Stimulated activated effector memory CD8-positive, alpha-beta T cell treated with anti-CD3 and anti-CD28 coated beads, Interleukin-12 subunit alpha, Interleukin-12 subunit beta, amount 100 ng/mL, for 72 hours (primary cell): Measurements from ENCODE around the gene SLC9A5.

ENCODE experiments used
- ATAC-seq: fragments of 150-1000 bp; cut with Tn5 transposase; 2 replicates; pipeline ENCODE4 v1.10.0; 2021
- DNase-seq, 2 donors: peaks; one replicate each; pipeline ENCODE4 v3.0.0; 2021 to 2022; ENCODE audit warnings: low spot score in 2 of 2
- H3K27ac Mint-ChIP-seq: one replicate; pipeline ENCODE4 v1.8.0; 2022; ENCODE audit warnings: mild to moderate bottlenecking, mixed read lengths
- H3K36me3 Mint-ChIP-seq: one replicate; pipeline ENCODE4 v1.8.0; 2022; ENCODE audit warnings: mild to moderate bottlenecking, mixed read lengths
- H3K4me1 Mint-ChIP-seq: one replicate; pipeline ENCODE4 v1.8.0; 2022; ENCODE audit warnings: mixed read lengths
- H3K4me3 Mint-ChIP-seq: one replicate; pipeline ENCODE4 v1.8.0; 2022; ENCODE audit warnings: mild to moderate bottlenecking, mixed read lengths
- H3K9me3 Mint-ChIP-seq: one replicate; pipeline ENCODE4 v1.8.0; 2022; ENCODE audit warnings: mixed read lengths

Gene SLC9A5

DNA sequence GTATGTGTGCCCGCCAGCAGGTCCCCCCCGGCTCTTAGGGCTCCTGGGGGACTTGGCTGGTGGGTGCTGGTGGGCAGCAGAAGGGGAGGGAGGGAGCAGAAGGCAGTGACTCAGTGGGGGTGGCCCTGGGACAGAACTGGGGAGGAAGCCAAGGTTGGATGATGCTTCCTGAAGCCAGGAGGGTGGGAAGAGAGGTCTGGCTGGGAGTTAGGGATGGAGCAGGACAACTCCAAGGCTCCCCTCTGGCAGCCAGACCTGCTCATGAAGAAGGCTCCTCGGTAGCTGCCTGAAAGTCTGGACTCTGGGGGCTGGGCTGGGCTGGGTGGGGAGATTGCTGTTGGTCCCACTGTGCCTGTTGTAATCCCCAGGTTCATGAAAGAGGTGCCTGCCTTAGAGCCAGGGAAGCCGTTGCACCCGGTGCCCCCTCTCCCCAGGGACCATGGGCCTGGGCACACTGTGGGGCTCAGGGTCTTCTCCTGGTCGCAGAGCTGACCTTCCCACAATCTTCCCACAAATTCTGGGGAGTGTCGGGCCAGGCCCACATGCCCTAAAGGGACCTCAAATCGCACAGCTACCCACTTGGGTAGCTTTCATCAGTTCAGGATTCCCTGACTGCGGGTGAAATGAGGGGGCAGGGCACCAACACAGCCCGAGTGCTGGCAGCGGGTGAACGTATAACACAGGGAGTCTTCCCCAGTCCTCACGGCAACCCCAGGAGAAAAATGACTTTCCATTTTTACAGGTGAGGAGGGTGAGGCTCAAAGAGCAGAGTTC, 29.4 kb downstream of the SLC9A5 start:
- H3K27ac Mint-ChIP-seq = peak overlapping the region; percentile 91
- DNase-seq (no peak), ATAC-seq (no peak)
- H3K4me1 Mint-ChIP-seq = peaks cover 19% of the 10 kb centered on the region
- H3K36me3 Mint-ChIP-seq = peaks cover 35% of the 10 kb centered on the region
- H3K9me3 Mint-ChIP-seq = no peaks in the 10 kb centered on the region
- H3K4me3 Mint-ChIP-seq = peak overlapping the region; percentile 83

DNA sequence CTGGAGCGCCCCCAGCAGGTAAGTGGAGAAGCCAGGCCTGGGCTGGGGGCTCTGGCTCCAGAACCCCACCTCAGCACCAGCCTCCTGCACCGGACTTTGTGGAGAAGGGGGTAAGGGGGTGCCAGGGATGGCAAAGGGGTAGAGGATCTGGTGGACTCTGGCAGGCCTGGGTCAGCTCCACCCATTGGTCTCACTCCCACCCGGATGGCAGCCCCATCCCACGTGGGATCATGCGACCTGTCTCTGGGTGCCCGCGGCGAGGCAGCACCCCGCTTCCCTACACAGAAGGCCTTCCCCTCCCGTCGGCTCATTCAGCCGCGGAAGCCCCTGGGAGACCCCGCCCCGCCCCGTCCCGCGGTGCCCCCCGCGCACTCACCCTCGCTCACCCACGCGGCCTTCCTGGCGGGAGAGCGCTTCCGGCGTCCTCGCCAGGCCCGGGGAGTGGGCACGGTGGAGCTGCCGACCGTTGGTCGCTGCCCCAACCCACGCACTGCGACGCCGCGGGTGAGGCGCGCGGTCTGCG, 30.1 kb downstream of the SLC9A5 start:
- peak in 1 of 2 donors; percentile 87 for DNase-seq
- Mint-ChIP-seq H3K27ac (peak overlapping the region; percentile 91), H3K36me3 (peaks cover 28% of the 10 kb centered on the region), H3K4me1 (peaks cover 19% of the 10 kb centered on the region), H3K9me3 (no peaks in the 10 kb centered on the region), H3K4me3 (peak overlapping the region; percentile 83)
- peak; percentile 71 for ATAC-seq

DNA sequence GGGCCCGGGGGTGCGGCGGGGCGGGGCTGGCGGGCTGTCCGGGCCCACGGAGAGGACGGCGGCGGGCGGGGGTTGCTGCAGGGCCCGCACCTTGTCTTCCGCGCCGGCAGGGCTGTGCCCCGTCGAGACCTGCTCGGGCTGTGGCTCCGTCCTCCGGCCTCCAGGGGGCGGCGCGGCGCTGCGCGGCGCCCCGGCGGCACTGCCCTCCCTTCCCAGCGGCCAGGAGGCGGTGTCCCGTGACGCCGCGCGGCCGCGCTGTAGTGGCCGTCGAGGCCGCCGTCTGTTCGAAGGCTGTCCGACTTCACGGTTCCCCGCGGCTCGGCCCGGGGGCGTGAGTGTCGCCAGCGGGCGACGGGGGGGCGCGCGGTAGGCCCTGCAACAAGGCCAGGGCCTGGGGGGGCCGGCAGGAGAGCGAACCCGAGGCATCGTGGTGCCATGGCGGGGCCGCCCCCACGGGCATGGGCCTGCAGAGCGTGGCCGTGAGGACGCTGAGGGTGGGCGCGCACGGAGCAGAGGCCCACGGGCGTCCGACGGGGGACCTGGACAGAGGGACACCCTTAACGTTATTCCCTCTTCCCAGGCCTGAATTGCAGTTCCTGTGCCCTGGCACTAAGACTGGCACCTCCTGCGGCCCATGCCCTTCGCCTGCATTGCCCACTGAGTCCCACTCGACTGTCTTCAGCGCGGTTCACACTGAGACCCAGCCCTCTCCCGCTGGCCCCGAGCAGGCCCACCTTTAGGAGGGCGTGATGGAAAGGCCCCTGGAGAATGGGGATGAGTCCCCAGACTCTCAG, 30.7 kb downstream of the SLC9A5 start, which contains the start of gene PLEKHG4:
Gene PLEKHG4 (plus strand): TSS at position 237 of the 794 bp plus-strand sequence. CDS start 513 bp downstream, at position 750.
- peak within 1 kb of the TSS; percentile 91 for H3K27ac Mint-ChIP-seq
- DNase-seq = peak in 1 of 2 donors; percentile 76
- H3K9me3 Mint-ChIP-seq = no peaks in the 10 kb centered on the region

DNA sequence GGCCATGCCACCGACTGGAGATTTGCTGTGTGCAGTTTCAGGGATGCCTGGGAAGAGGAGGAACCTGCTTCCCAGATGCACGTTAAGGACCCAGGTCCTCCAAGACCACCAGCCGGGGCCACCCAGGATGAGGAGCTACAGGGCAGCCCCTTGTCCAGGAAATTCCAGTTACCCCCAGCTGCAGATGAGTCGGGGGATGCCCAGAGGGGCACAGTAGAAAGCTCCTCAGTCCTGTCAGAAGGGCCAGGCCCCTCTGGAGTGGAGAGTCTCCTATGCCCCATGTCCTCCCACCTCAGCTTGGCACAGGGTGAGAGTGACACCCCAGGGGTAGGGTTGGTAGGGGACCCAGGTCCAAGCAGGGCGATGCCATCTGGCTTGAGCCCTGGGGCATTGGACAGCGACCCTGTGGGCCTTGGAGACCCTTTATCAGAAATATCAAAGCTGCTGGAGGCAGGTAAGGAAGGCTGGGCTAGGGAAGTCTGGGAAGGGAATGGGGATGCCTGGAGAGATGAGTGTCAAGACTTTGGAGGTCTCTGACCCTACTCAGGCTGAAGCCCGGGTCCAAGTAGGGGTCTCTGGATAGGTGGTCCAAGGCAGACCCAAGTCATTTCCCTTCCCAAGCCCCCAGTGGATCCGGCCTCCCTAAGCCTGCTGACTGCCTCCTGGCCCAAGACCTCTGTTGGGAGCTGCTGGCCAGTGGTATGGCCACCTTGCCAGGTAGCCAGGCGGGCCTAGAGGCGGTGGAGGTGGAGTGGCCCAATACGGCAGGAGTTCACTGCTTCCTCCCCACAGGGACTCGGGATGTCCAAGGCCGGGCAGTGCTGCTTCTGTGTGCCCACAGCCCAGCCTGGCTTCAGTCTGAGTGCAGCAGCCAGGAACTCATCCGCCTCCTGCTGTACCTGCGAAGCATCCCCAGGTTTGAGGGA, 31.6 kb downstream of the SLC9A5 start:
- ATAC-seq (no peak), DNase-seq (no peak)
- Mint-ChIP-seq H3K9me3 (no peaks in the 10 kb centered on the region), H3K27ac (peak overlapping the region; percentile 91), H3K4me1 (peaks cover 19% of the 10 kb centered on the region), H3K36me3 (peaks cover 21% of the 10 kb centered on the region), H3K4me3 (peak overlapping the region; percentile 83)

More for the DNA sequence above, 30.7 kb downstream of the SLC9A5 start, which contains the start of gene PLEKHG4:
- Mint-ChIP-seq H3K36me3 (peaks cover 28% of the 10 kb centered on the region), H3K4me3 (peak within 1 kb of the TSS; percentile 83), H3K4me1 (peaks cover 19% of the 10 kb centered on the region)
- peak; percentile 93 for ATAC-seq

DNA sequence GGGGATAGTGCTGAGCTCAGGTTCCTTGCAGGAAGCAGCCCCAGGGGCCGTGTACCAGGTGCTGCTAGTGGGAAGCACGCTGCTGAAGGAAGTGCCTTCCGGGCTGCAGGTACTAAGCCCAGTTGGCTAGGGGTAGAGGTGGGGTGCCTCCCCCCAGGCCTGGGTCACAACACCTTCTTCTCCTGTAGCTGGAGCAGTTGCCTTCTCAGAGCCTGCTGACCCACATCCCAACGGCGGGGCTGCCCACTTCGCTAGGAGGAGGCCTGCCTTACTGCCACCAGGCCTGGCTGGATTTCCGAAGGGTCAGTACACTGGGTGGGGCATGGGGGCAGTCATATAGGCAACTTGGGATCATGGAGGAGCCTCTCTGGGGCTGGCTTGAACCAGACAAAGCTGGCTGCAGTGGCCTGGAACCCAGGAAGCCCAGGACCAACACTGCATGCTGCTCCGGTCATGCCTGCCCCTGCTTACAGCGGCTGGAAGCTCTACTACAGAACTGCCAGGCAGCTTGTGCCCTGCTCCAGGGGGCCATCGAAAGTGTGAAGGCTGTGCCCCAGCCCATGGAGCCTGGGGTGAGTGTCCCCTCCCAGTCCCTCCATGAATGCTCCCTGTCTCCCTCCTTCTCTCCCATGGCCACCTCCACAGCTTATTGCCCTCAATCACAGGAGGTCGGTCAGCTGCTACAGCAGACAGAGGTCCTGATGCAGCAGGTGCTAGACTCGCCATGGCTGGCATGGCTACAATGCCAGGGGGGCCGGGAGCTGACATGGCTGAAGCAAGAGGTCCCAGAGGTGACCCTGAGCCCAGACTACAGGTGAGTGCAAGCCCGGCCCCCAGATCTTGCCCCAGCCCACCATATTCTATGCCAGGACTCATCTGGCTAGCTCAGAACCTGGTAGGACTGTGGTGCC, 33.0 kb downstream of the SLC9A5 start:
- H3K36me3 Mint-ChIP-seq = peaks cover 10% of the 10 kb centered on the region
- H3K4me3 Mint-ChIP-seq = no peak overlapping the region
- H3K9me3 Mint-ChIP-seq = no peaks in the 10 kb centered on the region
- ATAC-seq (no peak), DNase-seq (no peak)
- H3K27ac Mint-ChIP-seq = peak overlapping the region; percentile 58
- H3K4me1 Mint-ChIP-seq = peaks cover 11% of the 10 kb centered on the region

DNA sequence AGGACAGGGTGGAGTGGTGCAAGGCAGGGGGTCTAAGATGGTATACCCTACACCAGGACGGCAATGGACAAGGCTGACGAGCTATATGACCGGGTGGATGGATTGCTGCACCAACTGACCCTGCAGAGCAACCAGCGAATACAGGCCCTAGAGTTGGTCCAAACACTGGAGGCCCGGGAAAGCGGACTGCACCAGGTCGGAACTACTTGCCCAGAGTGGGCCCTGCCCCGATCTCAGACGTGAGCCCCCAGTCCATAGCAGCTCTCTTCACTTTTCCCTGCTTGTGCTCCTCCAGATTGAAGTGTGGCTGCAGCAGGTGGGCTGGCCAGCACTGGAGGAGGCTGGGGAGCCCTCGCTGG, 33.6 kb downstream of the SLC9A5 start:
- no peak for DNase-seq

DNA sequence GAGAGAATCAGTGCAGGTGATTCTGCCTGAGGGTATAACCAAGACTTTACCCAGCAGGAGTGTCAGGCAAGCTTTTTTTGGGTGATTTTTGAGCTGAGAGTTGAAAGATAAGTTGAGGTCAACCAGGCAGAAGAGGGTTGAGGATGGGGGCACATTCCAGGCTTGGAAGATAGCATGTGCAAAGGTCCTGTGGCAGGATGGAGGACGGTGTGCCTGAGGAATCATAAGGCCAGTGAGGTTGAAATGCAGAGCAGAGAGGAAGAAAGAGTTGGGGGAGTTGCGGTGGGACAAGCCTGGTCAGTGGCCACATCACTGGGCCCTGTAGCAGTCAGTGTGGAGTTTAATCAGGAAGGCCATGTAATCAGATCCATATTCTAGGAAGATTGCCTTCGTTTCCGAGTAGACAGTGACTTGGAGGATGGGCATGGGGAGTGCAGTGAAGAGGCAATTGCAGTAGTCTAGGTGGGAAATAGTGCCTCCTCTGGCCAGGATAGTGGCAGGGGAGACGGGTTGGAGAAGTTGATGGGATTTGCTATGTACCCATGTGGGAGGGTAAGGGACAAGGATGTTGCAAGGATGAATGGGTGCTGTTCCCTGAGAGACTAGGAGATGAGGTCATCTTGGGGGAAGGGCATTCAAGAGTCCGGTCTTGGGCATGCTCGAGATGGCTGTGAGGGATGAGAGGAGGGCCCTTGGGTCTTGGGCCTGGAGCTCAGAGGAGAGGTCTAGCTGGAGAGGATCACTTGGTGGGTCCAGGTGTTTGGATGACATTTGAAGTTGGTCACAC, 34.5 kb downstream of the SLC9A5 start:
- peak overlapping the region; percentile 58 for H3K27ac Mint-ChIP-seq

More for the DNA sequence above, 33.6 kb downstream of the SLC9A5 start:
- H3K36me3 Mint-ChIP-seq = peaks cover 3% of the 10 kb centered on the region
- H3K9me3 Mint-ChIP-seq = no peaks in the 10 kb centered on the region
- no peak overlapping the region for H3K27ac Mint-ChIP-seq
- no peak for ATAC-seq
- no peak overlapping the region for H3K4me3 Mint-ChIP-seq
- H3K4me1 Mint-ChIP-seq = peaks cover 6% of the 10 kb centered on the region

DNA sequence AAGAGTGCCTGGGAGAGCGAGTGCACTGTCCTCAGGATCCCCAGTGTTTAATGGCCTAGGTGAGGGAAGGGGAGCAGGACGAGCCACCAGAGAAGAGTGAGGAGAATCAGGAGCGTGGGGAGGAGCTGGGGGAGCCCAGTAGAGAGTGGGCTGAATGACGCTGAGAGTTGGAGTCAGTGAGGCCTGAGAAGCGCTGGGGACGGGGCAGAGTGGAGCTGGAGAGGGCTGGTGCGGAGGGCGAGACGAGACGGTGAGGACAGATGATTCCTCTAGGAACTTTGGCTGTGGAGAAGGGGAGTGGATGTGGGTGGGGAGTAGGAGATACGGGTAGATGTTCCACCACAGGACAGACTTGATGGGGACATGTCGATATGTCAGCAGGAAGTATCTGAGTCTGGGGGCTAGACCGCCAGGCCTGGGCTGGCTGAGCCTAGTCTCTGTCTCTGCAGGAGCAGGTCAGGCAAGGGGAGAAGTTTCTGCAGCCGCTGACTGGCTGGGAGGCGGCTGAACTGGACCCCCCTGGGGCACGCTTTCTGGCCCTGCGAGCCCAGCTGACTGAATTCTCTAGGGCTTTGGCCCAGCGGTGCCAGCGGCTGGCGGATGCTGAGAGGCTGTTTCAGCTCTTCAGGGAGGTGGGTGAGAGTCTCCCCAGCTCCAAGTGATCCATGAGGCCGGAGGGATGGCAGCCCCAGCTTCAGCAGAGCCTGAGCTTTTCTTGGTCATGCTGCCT, 35.2 kb downstream of the SLC9A5 start:
- no peaks in the 10 kb centered on the region for H3K4me1 Mint-ChIP-seq
- H3K4me3 Mint-ChIP-seq = no peak overlapping the region
- no peaks in the 10 kb centered on the region for H3K36me3 Mint-ChIP-seq
- peak overlapping the region; percentile 58 for H3K27ac Mint-ChIP-seq
- H3K9me3 Mint-ChIP-seq = no peaks in the 10 kb centered on the region
- no peak for DNase-seq
- ATAC-seq = no peak

More for the DNA sequence above, 34.5 kb downstream of the SLC9A5 start:
- DNase-seq = no peak
- H3K36me3 Mint-ChIP-seq = no peaks in the 10 kb centered on the region
- H3K4me1 Mint-ChIP-seq = no peaks in the 10 kb centered on the region
- H3K9me3 Mint-ChIP-seq = no peaks in the 10 kb centered on the region
- H3K4me3 Mint-ChIP-seq = no peak overlapping the region
- no peak for ATAC-seq

DNA sequence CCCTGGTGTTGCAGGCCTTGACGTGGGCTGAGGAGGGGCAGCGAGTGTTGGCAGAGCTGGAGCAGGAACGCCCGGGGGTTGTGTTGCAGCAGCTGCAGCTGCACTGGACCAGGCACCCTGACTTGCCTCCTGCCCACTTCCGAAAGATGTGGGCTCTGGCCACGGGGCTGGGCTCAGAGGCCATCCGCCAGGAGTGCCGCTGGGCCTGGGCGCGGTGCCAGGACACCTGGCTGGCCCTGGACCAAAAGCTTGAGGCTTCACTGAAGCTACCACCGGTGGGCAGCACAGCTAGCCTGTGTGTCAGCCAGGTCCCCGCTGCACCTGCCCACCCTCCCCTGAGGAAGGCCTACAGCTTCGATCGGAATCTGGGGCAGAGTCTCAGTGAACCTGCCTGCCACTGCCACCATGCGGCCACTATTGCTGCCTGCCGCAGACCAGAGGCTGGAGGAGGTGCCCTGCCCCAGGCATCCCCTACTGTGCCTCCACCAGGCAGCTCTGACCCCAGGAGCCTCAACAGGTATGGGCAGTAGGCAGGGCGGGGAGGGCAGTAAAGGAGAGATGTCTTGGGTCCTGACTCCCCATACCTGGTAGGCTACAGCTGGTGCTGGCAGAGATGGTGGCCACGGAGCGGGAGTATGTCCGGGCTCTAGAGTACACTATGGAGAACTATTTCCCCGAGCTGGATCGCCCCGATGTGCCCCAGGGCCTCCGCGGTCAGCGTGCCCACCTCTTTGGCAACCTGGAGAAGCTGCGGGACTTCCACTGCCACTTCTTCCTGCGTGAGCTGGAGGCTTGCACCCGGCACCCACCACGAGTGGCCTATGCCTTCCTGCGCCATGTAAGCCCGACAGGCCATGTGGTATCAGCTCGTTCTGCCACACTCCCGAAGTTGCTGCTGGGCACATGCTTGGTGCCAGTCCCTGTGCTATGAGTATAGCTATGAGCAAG, 36.2 kb downstream of the SLC9A5 start:
- ATAC-seq (no peak), DNase-seq (no peak)
- Mint-ChIP-seq H3K9me3 (no peaks in the 10 kb centered on the region), H3K27ac (peak overlapping the region; percentile 84), H3K4me1 (peaks cover 8% of the 10 kb centered on the region), H3K4me3 (no peak overlapping the region), H3K36me3 (no peaks in the 10 kb centered on the region)

DNA sequence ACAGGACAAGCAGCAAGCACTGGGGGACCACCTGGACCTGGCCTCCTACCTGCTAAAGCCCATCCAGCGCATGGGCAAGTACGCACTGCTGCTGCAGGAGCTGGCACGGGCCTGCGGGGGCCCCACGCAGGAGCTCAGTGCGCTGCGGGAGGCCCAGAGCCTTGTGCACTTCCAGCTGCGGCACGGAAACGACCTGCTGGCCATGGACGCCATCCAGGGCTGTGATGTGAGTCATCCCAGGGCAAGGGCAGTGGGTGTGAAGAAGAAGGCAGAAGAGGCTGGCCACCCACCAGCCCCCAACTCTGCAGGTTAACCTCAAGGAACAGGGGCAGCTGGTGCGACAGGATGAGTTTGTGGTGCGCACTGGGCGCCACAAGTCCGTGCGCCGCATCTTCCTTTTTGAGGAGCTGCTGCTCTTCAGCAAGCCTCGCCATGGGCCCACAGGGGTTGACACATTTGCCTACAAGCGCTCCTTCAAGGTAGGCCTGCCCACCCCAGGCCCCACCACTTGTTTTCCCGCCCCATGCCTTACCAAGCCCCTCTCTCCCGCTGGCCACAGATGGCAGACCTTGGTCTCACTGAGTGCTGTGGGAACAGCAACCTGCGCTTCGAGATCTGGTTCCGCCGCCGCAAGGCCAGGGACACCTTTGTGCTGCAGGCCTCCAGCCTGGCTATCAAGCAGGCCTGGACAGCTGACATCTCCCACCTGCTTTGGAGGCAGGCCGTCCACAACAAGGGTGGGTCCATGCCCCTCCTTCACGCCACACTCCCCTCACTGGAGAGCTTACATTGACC, 37.9 kb downstream of the SLC9A5 start:
- DNase-seq (no peak), ATAC-seq (no peak)
- no peak overlapping the region for H3K4me3 Mint-ChIP-seq
- H3K36me3 Mint-ChIP-seq = no peaks in the 10 kb centered on the region
- H3K27ac Mint-ChIP-seq = peak overlapping the region; percentile 85
- H3K9me3 Mint-ChIP-seq = no peaks in the 10 kb centered on the region
- peaks cover 18% of the 10 kb centered on the region for H3K4me1 Mint-ChIP-seq

DNA sequence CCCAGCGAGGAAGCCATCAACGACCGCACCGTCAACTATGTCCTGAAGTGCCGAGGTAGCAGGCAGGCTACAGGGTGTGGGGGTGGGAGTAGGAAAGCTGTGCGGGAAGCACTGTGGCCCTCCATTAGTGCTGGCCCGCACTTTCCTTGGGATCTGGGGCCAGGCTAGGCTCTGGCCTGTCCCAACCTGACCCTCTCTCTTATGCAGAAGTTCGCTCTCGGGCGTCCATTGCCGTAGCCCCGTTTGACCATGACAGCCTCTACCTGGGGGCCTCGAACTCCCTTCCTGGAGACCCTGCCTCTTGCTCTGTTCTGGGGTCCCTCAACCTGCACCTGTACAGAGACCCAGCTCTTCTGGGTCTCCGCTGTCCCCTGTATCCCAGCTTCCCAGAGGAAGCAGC, 39.2 kb downstream of the SLC9A5 start:
- Mint-ChIP-seq H3K9me3 (no peaks in the 10 kb centered on the region), H3K27ac (no peak overlapping the region), H3K4me3 (no peak overlapping the region), H3K4me1 (peaks cover 26% of the 10 kb centered on the region), H3K36me3 (no peaks in the 10 kb centered on the region)
- ATAC-seq = no peak
- no peak for DNase-seq
